Activated effector memory CD4-positive, alpha-beta T cell treated with anti-CD3 and anti-CD28 coated beads, Interleukin-2, amount 50 U/mL, for 16 hours (primary cell): ENCODE measurements around the gene IL21R.
A peak's percentile ranks its signal among the peaks of the same experiment; 100 is the strongest.
"Not testable (repeated sequence)": the region's sequence is repeated elsewhere in the genome, so short reads cannot be mapped to it uniquely, and the experiment has no call there.

ENCODE experiments used
- DNase-seq: peaks from one replicate; pipeline ENCODE4 v3.0.0-alpha.2; 2020

Gene IL21R

GRCh38 chr16:27402964-27403600 is 1.1 kb downstream of the IL21R start:
- peak; percentile 77 for DNase-seq

GRCh38 chr16:27403601-27403992 is 1.6 kb downstream of the IL21R start:
- no peak for DNase-seq

- DNase-seq: no peak
Measured at GRCh38 chr16:27404163-27404823, 2.3 kb downstream of the IL21R start.

- peak; percentile 90 for DNase-seq
Measured at GRCh38 chr16:27405546-27406451, 3.8 kb downstream of the IL21R start.

GRCh38 chr16:27406511-27407128 is 4.6 kb downstream of the IL21R start:
- DNase-seq: no peak

- no peak for DNase-seq
Measured at GRCh38 chr16:27407133-27407532, 5.2 kb downstream of the IL21R start.

- peak; percentile 73 for DNase-seq
Measured at GRCh38 chr16:27408012-27408601, 6.1 kb downstream of the IL21R start.

- DNase-seq: no peak
Measured at GRCh38 chr16:27408602-27409031, 6.6 kb downstream of the IL21R start.

- not testable (repeated sequence) for DNase-seq
Measured at GRCh38 chr16:27409958-27410357, 8.0 kb downstream of the IL21R start.

- DNase-seq: no peak
Measured at GRCh38 chr16:27410761-27411160, 8.8 kb downstream of the IL21R start.

GRCh38 chr16:27413956-27414355 is 12.0 kb downstream of the IL21R start:
- DNase-seq: no peak

GRCh38 chr16:27414788-27415431 is 12.9 kb downstream of the IL21R start:
- DNase-seq: no peak

GRCh38 chr16:27417047-27417671 is 15.2 kb downstream of the IL21R start:
- peak; percentile 28 for DNase-seq

GRCh38 chr16:27421961-27422740 is 20.2 kb downstream of the IL21R start:
- DNase-seq: no peak

GRCh38 chr16:27424772-27425498 is 23.0 kb downstream of the IL21R start:
- DNase-seq: peak; percentile 59

GRCh38 chr16:27425961-27426360 is 24.0 kb downstream of the IL21R start:
- DNase-seq: no peak

- DNase-seq: peak; percentile 90
Measured at GRCh38 chr16:27426423-27427408, 24.7 kb downstream of the IL21R start.

- peak; percentile 45 for DNase-seq
Measured at GRCh38 chr16:27427538-27427937, 25.6 kb downstream of the IL21R start.
